Measurements from ENCODE around the gene BRSK2.
A peak's percentile ranks its signal among the peaks of the same experiment; 100 is the strongest.
"Not testable (repeated sequence)": the region's sequence is repeated elsewhere in the genome, so short reads cannot be mapped to it uniquely, and the experiment has no call there.

Gene BRSK2

GRCh38 chr11:1418192-1418795, 28.6 kb downstream of the BRSK2 start:
- not testable (repeated sequence) for H3K27ac Mint-ChIP-seq, ATAC-seq, H3K27me3 Mint-ChIP-seq, H3K4me1 Mint-ChIP-seq, H3K36me3 Mint-ChIP-seq, H3K4me3 Mint-ChIP-seq
- peaks cover 10% of the 10 kb centered on the region for H3K9me3 Mint-ChIP-seq

- Mint-ChIP-seq H3K27me3 (no peaks in the 10 kb centered on the region), H3K27ac (no peak overlapping the region)
- no peak for ATAC-seq
Measured at GRCh38 chr11:1419811-1420210, 30.1 kb downstream of the BRSK2 start.

GRCh38 chr11:1421291-1421690, 31.6 kb downstream of the BRSK2 start:
- Mint-ChIP-seq H3K4me1 (no peaks in the 10 kb centered on the region), H3K9me3 (peaks cover 10% of the 10 kb centered on the region), H3K4me3 (no peak overlapping the region), H3K27ac (no peak overlapping the region), H3K27me3 (peaks cover 12% of the 10 kb centered on the region), H3K36me3 (no peaks in the 10 kb centered on the region)
- ATAC-seq = no peak

More at GRCh38 chr11:1419811-1420210, 30.1 kb downstream of the BRSK2 start:
- H3K9me3 Mint-ChIP-seq = peaks cover 10% of the 10 kb centered on the region
- no peak overlapping the region for H3K4me3 Mint-ChIP-seq
- H3K36me3 Mint-ChIP-seq = no peaks in the 10 kb centered on the region
- no peaks in the 10 kb centered on the region for H3K4me1 Mint-ChIP-seq

GRCh38 chr11:1422481-1422880, 32.7 kb downstream of the BRSK2 start:
- no peak for ATAC-seq
- Mint-ChIP-seq H3K9me3 (peaks cover 6% of the 10 kb centered on the region), H3K27me3 (peaks cover 14% of the 10 kb centered on the region), H3K36me3 (no peaks in the 10 kb centered on the region), H3K4me3 (no peak overlapping the region), H3K4me1 (no peaks in the 10 kb centered on the region), H3K27ac (no peak overlapping the region)

GRCh38 chr11:1422981-1423380, 33.2 kb downstream of the BRSK2 start:
- Mint-ChIP-seq H3K36me3 (no peaks in the 10 kb centered on the region), H3K27ac (no peak overlapping the region)
- ATAC-seq = no peak

GRCh38 chr11:1423406-1423805, 33.7 kb downstream of the BRSK2 start:
- H3K27ac Mint-ChIP-seq, H3K4me3 Mint-ChIP-seq, H3K4me1 Mint-ChIP-seq, ATAC-seq, H3K36me3 Mint-ChIP-seq, H3K9me3 Mint-ChIP-seq: not testable (repeated sequence)
- peaks cover 14% of the 10 kb centered on the region for H3K27me3 Mint-ChIP-seq

More at GRCh38 chr11:1422981-1423380, 33.2 kb downstream of the BRSK2 start:
- H3K27me3 Mint-ChIP-seq = peaks cover 14% of the 10 kb centered on the region
- no peaks in the 10 kb centered on the region for H3K4me1 Mint-ChIP-seq
- H3K9me3 Mint-ChIP-seq = peaks cover 6% of the 10 kb centered on the region
- H3K4me3 Mint-ChIP-seq = no peak overlapping the region

GRCh38 chr11:1425006-1425405, 35.3 kb downstream of the BRSK2 start:
- no peak overlapping the region for H3K27ac Mint-ChIP-seq
- H3K36me3 Mint-ChIP-seq = no peaks in the 10 kb centered on the region
- peaks cover 14% of the 10 kb centered on the region for H3K27me3 Mint-ChIP-seq
- no peak overlapping the region for H3K4me3 Mint-ChIP-seq
- H3K4me1 Mint-ChIP-seq = no peaks in the 10 kb centered on the region
- peaks cover under 1% of the 10 kb centered on the region for H3K9me3 Mint-ChIP-seq
- ATAC-seq = no peak

GRCh38 chr11:1425439-1425838, 35.7 kb downstream of the BRSK2 start:
- H3K27ac Mint-ChIP-seq = no peak overlapping the region

GRCh38 chr11:1428762-1429316, 39.1 kb downstream of the BRSK2 start:
- peak; percentile 21 for ATAC-seq
- H3K27ac Mint-ChIP-seq = no peak overlapping the region
- H3K9me3 Mint-ChIP-seq = no peaks in the 10 kb centered on the region
- H3K4me1 Mint-ChIP-seq = no peaks in the 10 kb centered on the region
- no peaks in the 10 kb centered on the region for H3K36me3 Mint-ChIP-seq
- peaks cover 14% of the 10 kb centered on the region for H3K27me3 Mint-ChIP-seq
- no peak overlapping the region for H3K4me3 Mint-ChIP-seq

More at GRCh38 chr11:1425439-1425838, 35.7 kb downstream of the BRSK2 start:
- Mint-ChIP-seq H3K4me1 (no peaks in the 10 kb centered on the region), H3K27me3 (peaks cover 14% of the 10 kb centered on the region), H3K36me3 (no peaks in the 10 kb centered on the region), H3K4me3 (no peak overlapping the region), H3K9me3 (no peaks in the 10 kb centered on the region)
- no peak for ATAC-seq

- Mint-ChIP-seq H3K27ac (no peak overlapping the region), H3K36me3 (no peaks in the 10 kb centered on the region), H3K9me3 (no peaks in the 10 kb centered on the region), H3K27me3 (peaks cover 9% of the 10 kb centered on the region), H3K4me3 (no peak overlapping the region), H3K4me1 (no peaks in the 10 kb centered on the region)
- no peak for ATAC-seq
Measured at GRCh38 chr11:1433568-1433967, 43.8 kb downstream of the BRSK2 start.

- ATAC-seq = no peak
- Mint-ChIP-seq H3K36me3 (no peaks in the 10 kb centered on the region), H3K4me3 (no peak overlapping the region), H3K27ac (no peak overlapping the region), H3K9me3 (no peaks in the 10 kb centered on the region), H3K4me1 (no peaks in the 10 kb centered on the region), H3K27me3 (peaks cover 9% of the 10 kb centered on the region)
Measured at GRCh38 chr11:1433977-1434640, 44.4 kb downstream of the BRSK2 start.

- not testable (repeated sequence) for H3K9me3 Mint-ChIP-seq, ATAC-seq, H3K4me3 Mint-ChIP-seq, H3K27ac Mint-ChIP-seq, H3K4me1 Mint-ChIP-seq, H3K36me3 Mint-ChIP-seq
- peaks cover 18% of the 10 kb centered on the region for H3K27me3 Mint-ChIP-seq
Measured at GRCh38 chr11:1435479-1435819, 45.7 kb downstream of the BRSK2 start.

- no peaks in the 10 kb centered on the region for H3K36me3 Mint-ChIP-seq
- no peak overlapping the region for H3K27ac Mint-ChIP-seq
- peaks cover 18% of the 10 kb centered on the region for H3K27me3 Mint-ChIP-seq
- ATAC-seq = no peak
- H3K4me1 Mint-ChIP-seq = no peaks in the 10 kb centered on the region
- H3K9me3 Mint-ChIP-seq = no peaks in the 10 kb centered on the region
- H3K4me3 Mint-ChIP-seq = no peak overlapping the region
Measured at GRCh38 chr11:1435820-1436467, 46.2 kb downstream of the BRSK2 start.

- ATAC-seq = peak; percentile 31
- H3K9me3 Mint-ChIP-seq = no peaks in the 10 kb centered on the region
- no peaks in the 10 kb centered on the region for H3K36me3 Mint-ChIP-seq
- no peak overlapping the region for H3K27ac Mint-ChIP-seq
- H3K4me1 Mint-ChIP-seq = no peaks in the 10 kb centered on the region
- peaks cover 18% of the 10 kb centered on the region for H3K27me3 Mint-ChIP-seq
- no peak overlapping the region for H3K4me3 Mint-ChIP-seq
Measured at GRCh38 chr11:1436468-1437039, 46.8 kb downstream of the BRSK2 start.

- Mint-ChIP-seq H3K9me3 (no peaks in the 10 kb centered on the region), H3K4me1 (no peaks in the 10 kb centered on the region), H3K36me3 (no peaks in the 10 kb centered on the region), H3K27me3 (peaks cover 18% of the 10 kb centered on the region), H3K27ac (no peak overlapping the region), H3K4me3 (no peak overlapping the region)
- ATAC-seq = peak; percentile 2
Measured at GRCh38 chr11:1437500-1437899, 47.8 kb downstream of the BRSK2 start.
